OCI-LY1 (cell line): ENCODE measurements around the gene UQCR11.

Source experiments
- H2AFZ ChIP-seq: fragments of 200-600 bp; sonication (generic), shearing (Covaris generic); 2 replicates; pipeline ENCODE4 v1.6.0; 2014; ENCODE audit warnings: antibody characterized with exemption, mild to moderate bottlenecking, low read length
- H3F3A ChIP-seq: fragments of 200-600 bp; sonication (generic), shearing (Covaris generic); 2 replicates; pipeline ENCODE4 v1.6.0; 2014; ENCODE audit warnings: mild to moderate bottlenecking, antibody characterized with exemption, low read length, moderate library complexity; ENCODE audit not compliant: insufficient read depth
- H3K27ac ChIP-seq: fragments of 200-600 bp; sonication (generic); 2 replicates; pipeline ENCODE4 v1.5.1; 2014; ENCODE audit warnings: low read length, mixed run types, mild to moderate bottlenecking, low read depth; ENCODE audit not compliant: poor library complexity, severe bottlenecking
- H3K27me3 ChIP-seq: fragments of 200-600 bp; sonication (generic); 2 replicates; pipeline ENCODE4 v1.6.0; 2014; ENCODE audit warnings: antibody characterized with exemption, mild to moderate bottlenecking, low read length, moderate library complexity; ENCODE audit not compliant: insufficient read depth
- H3K36me3 ChIP-seq: fragments of 200-600 bp; sonication (generic); 2 replicates; pipeline ENCODE4 v1.6.1; 2014; ENCODE audit warnings: mild to moderate bottlenecking, antibody characterized with exemption, low read length, moderate library complexity, mixed read lengths; ENCODE audit not compliant: insufficient read depth
- H3K4me1 ChIP-seq: fragments of 200-600 bp; sonication (generic); 2 replicates; pipeline ENCODE4 v1.5.1; 2014; ENCODE audit warnings: mild to moderate bottlenecking, low read length, moderate library complexity; ENCODE audit not compliant: insufficient read depth, severe bottlenecking
- H3K4me2 ChIP-seq: fragments of 200-600 bp; sonication (generic), shearing (Covaris generic); 2 replicates; pipeline ENCODE4 v1.6.1; 2014; ENCODE audit warnings: low read length
- H3K4me3 ChIP-seq: fragments of 200-600 bp; sonication (generic); 2 replicates; pipeline ENCODE4 v1.5.1; 2014; ENCODE audit warnings: low read length, low read depth, mild to moderate bottlenecking, mixed read lengths; ENCODE audit not compliant: poor library complexity, severe bottlenecking
- H3K79me2 ChIP-seq: fragments of 200-600 bp; shearing (Covaris generic); 2 replicates; pipeline ENCODE4 v1.6.1; 2016; ENCODE audit warnings: mixed run types, low read length, mixed read lengths; ENCODE audit not compliant: insufficient read depth
- H3K9ac ChIP-seq: fragments of 200-600 bp; sonication (generic), shearing (Covaris generic); 2 replicates; pipeline ENCODE4 v1.6.1; 2014; ENCODE audit warnings: mild to moderate bottlenecking, low read length, mixed read lengths
- H3K9me2 ChIP-seq: fragments of 200-600 bp; sonication (generic), shearing (Covaris generic); 2 replicates; pipeline ENCODE4 v1.6.1; 2014; ENCODE audit warnings: low read depth, mild to moderate bottlenecking, low read length, mixed read lengths
- H3K9me3 ChIP-seq: fragments of 200-600 bp; shearing (Covaris generic); 2 replicates; pipeline ENCODE4 v1.6.1; 2014; ENCODE audit warnings: low read length, mixed read lengths
- H4K20me1 ChIP-seq: fragments of 200-600 bp; sonication (generic), shearing (Covaris generic); 2 replicates; pipeline ENCODE4 v1.6.0; 2016; ENCODE audit warnings: mild to moderate bottlenecking, low read length; ENCODE audit not compliant: insufficient read depth
- CTCF ChIP-seq: fragments of 200-600 bp; sonication (generic), shearing (Covaris generic); IDR thresholded peaks from 2 replicates; pipeline ENCODE4 v1.5.1; 2017; ENCODE audit warnings: mild to moderate bottlenecking, antibody characterized with exemption, low read length, moderate library complexity, mixed read lengths
- EZH2 ChIP-seq: fragments of 200-600 bp; sonication (generic), shearing (Covaris generic); IDR thresholded peaks from 2 replicates; pipeline ENCODE4 v1.8.0; 2017; ENCODE audit warnings: borderline replicate concordance, mixed run types, mild to moderate bottlenecking, antibody characterized with exemption, low read length, moderate library complexity, mixed read lengths

Gene UQCR11

GRCh38 chr19:1616396-1616795 lies 11.1 kb upstream of the UQCR11 start:
- no peak overlapping the region for H3K4me3 ChIP-seq
- no peaks in the 10 kb centered on the region for H3F3A ChIP-seq
- no peaks in the 10 kb centered on the region for H3K9me3 ChIP-seq
- H4K20me1 ChIP-seq: no peaks in the 10 kb centered on the region
- H3K4me1 ChIP-seq: peaks cover 41% of the 10 kb centered on the region
- H3K36me3 ChIP-seq: peaks cover 99% of the 10 kb centered on the region
- no peak overlapping the region for H3K4me2 ChIP-seq
- no peak for TF ChIP-seq CTCF
- no peak for TF ChIP-seq EZH2
- H2AFZ ChIP-seq: no peak overlapping the region
- no peaks in the 10 kb centered on the region for H3K27me3 ChIP-seq
- peak overlapping the region; percentile 85 for H3K27ac ChIP-seq
- H3K79me2 ChIP-seq: no peaks in the 10 kb centered on the region
- H3K9me2 ChIP-seq: no peaks in the 10 kb centered on the region
- H3K9ac ChIP-seq: no peak overlapping the region

- Histone ChIP-seq H3K9me3 (no peaks in the 10 kb centered on the region), H3K27ac (no peak overlapping the region), H3K4me1 (peaks cover 34% of the 10 kb centered on the region), H3F3A (peaks cover 4% of the 10 kb centered on the region; the same call in 1 of the 2 replicates), H4K20me1 (no peaks in the 10 kb centered on the region), H3K4me3 (no peak overlapping the region), H3K9me2 (no peaks in the 10 kb centered on the region), H3K36me3 (peaks cover 99% of the 10 kb centered on the region), H3K9ac (no peak overlapping the region), H3K4me2 (no peak overlapping the region), H3K27me3 (no peaks in the 10 kb centered on the region), H3K79me2 (no peaks in the 10 kb centered on the region), H2AFZ (no peak overlapping the region)
- no peak for TF ChIP-seq EZH2
- TF ChIP-seq CTCF: no peak
These were observed 10.0 kb upstream of the UQCR11 start for GRCh38 chr19:1615156-1615765.

- peaks cover 37% of the 10 kb centered on the region for H3K4me1 ChIP-seq
- peak overlapping the region; percentile 42 for H3K27ac ChIP-seq
- no peaks in the 10 kb centered on the region for H4K20me1 ChIP-seq
- H3K9me2 ChIP-seq: no peaks in the 10 kb centered on the region
- no peak overlapping the region for H3K4me3 ChIP-seq
- no peaks in the 10 kb centered on the region for H3K79me2 ChIP-seq
- H3K4me2 ChIP-seq: no peak overlapping the region
- TF ChIP-seq CTCF (no peak), EZH2 (no peak)
- H3F3A ChIP-seq: peaks cover 11% of the 10 kb centered on the region; the same call in 1 of the 2 replicates
- H3K36me3 ChIP-seq: peaks cover 97% of the 10 kb centered on the region
- H3K27me3 ChIP-seq: no peaks in the 10 kb centered on the region
- H2AFZ ChIP-seq: no peak overlapping the region
- no peaks in the 10 kb centered on the region for H3K9me3 ChIP-seq
- H3K9ac ChIP-seq: no peak overlapping the region
These were observed 8.7 kb upstream of the UQCR11 start for GRCh38 chr19:1613808-1614570.
